Cardiac muscle cell (in vitro differentiated cells and primary cell): ENCODE data around the gene SPON2. TPM values are rescaled to one million over a fixed set of nuclear protein-coding genes. Genes with fewer than 3 reads are reported as not detected.

Experiments used
- DNase-seq, 2 donors: peaks; one replicate each; pipeline versions ENCODE4 v3.0.0 to v3.0.0-alpha.2; 2010 to 2017; ENCODE audit warnings: low read depth in 1 of 2, low spot score in 1 of 2
- H3K27ac ChIP-seq: fragments of 200-600 bp; sonication (generic); 2 replicates; pipeline ENCODE4 v1.5.1; 2016
- H3K27me3 ChIP-seq: fragments of 200-600 bp; sonication (generic); 2 replicates; pipeline ENCODE4 v1.6.0; 2016; ENCODE audit warnings: control low read depth
- H3K36me3 ChIP-seq: fragments of 200-600 bp; sonication (generic); 2 replicates; pipeline ENCODE4 v1.5.1; 2016; ENCODE audit warnings: control low read depth
- H3K4me1 ChIP-seq: fragments of 200-600 bp; sonication (generic); 2 replicates; pipeline ENCODE4 v1.8.1; 2017; ENCODE audit warnings: low read depth, mild to moderate bottlenecking, mixed run types
- H3K4me3 ChIP-seq: fragments of 200-600 bp; sonication (generic); 2 replicates; pipeline ENCODE4 v1.5.1; 2016; ENCODE audit warnings: mild to moderate bottlenecking
- H3K9me3 ChIP-seq: fragments of 200-600 bp; sonication (generic); 2 replicates; pipeline ENCODE4 v1.5.1; 2017; ENCODE audit warnings: low read depth, mild to moderate bottlenecking, control low read depth
- polyA plus RNA-seq: library from polyadenylated mRNA; unstranded; fragments of >200 nt; fragmentation: Nextera tagmentation; extraction: Ambion mirVana; gene quantifications from 2 replicates; pipeline ENCODE4 v1.2.1, GENCODE V29; 2016
- total RNA-seq: library from RNA; depleted of rRNA; stranded (reverse); fragments of >200 nt; gene quantifications from 2 replicates; pipeline ENCODE4 v1.2.3, GENCODE V29; 2016
- TF ChIP-seq, protein P1 (sequence below): IDR thresholded peaks from 2 replicates; pipeline ENCODE4 v1.5.1; 2012; ENCODE audit warnings: low read depth, mild to moderate bottlenecking, low read length

SPON2 gene
- total and polyA plus RNA-seq, 2 experiments from 2014 or later = 0.12 to 0.98 TPM

DNA sequence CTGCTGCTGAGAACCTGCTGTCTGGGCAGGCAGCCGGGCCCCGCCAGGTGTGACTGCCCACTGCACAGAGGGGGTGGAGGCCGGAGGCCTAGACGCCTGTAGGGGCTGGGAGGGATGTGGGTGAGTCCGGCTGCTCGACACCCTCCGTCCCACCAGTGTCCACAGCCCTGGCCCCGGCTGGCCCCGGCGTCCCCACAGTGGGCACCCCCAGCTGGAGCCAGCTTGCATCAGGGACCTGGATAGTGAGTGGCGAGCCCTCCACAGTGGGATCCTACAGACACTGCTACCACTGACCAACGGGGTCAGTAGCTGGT, 34.7 kb upstream of the SPON2 start:
- Histone ChIP-seq H3K4me1 (peaks cover 5% of the 10 kb centered on the region), H3K4me3 (no peak overlapping the region), H3K36me3 (peaks cover 5% of the 10 kb centered on the region), H3K9me3 (no peaks in the 10 kb centered on the region), H3K27ac (no peak overlapping the region), H3K27me3 (no peaks in the 10 kb centered on the region)
- TF ChIP-seq, protein P1, sequence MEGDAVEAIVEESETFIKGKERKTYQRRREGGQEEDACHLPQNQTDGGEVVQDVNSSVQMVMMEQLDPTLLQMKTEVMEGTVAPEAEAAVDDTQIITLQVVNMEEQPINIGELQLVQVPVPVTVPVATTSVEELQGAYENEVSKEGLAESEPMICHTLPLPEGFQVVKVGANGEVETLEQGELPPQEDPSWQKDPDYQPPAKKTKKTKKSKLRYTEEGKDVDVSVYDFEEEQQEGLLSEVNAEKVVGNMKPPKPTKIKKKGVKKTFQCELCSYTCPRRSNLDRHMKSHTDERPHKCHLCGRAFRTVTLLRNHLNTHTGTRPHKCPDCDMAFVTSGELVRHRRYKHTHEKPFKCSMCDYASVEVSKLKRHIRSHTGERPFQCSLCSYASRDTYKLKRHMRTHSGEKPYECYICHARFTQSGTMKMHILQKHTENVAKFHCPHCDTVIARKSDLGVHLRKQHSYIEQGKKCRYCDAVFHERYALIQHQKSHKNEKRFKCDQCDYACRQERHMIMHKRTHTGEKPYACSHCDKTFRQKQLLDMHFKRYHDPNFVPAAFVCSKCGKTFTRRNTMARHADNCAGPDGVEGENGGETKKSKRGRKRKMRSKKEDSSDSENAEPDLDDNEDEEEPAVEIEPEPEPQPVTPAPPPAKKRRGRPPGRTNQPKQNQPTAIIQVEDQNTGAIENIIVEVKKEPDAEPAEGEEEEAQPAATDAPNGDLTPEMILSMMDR = no peak
- DNase-seq = no peak

DNA sequence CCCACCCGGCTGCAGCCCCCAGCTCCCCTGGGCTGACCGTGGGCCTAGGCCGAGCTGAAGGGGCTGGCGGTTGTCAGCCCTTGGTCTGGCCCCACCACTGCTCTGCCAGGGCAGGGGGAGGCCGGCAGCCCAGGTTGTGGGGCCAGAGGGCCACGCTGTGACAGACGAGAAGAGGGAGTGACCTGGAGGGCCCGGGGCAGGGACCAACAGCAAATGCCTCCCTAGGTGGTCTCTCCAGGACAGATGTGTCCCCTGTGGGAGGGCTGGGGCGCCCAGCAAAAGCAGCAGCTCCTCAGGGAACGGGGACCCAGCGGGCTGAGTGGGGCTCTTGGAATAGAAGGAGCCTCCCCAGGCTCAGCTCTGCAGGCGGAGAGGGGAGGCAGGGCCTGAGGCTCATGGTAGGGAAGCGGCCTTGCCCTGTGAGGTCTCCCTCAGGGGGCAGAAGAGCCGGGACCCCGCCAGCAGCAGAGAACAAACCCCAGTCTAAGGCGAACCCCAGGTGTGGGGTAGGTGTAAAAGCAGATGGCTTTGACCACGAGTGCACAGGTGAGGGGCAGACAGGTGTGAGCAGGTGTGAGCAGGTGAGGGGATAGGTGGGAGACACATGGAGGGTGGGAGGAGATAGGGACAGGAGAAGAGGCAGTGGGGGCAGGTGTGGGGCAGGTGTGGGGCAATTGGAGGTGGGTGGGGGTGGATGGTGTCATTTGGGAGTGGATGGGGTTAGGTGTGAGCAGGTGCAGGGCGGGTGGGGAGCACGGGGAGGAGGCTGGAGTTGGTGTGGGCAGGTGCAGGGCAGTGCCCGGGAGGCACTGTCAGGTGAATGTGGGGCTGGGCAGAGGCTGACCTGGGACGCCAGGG, 34.1 kb upstream of the SPON2 start:
- Histone ChIP-seq H3K4me1 (peaks cover 5% of the 10 kb centered on the region), H3K27ac (no peak overlapping the region), H3K27me3 (no peaks in the 10 kb centered on the region), H3K9me3 (no peaks in the 10 kb centered on the region), H3K4me3 (no peak overlapping the region), H3K36me3 (peaks cover 2% of the 10 kb centered on the region)
- TF ChIP-seq, protein P1 = no peak
- no peak for DNase-seq

DNA sequence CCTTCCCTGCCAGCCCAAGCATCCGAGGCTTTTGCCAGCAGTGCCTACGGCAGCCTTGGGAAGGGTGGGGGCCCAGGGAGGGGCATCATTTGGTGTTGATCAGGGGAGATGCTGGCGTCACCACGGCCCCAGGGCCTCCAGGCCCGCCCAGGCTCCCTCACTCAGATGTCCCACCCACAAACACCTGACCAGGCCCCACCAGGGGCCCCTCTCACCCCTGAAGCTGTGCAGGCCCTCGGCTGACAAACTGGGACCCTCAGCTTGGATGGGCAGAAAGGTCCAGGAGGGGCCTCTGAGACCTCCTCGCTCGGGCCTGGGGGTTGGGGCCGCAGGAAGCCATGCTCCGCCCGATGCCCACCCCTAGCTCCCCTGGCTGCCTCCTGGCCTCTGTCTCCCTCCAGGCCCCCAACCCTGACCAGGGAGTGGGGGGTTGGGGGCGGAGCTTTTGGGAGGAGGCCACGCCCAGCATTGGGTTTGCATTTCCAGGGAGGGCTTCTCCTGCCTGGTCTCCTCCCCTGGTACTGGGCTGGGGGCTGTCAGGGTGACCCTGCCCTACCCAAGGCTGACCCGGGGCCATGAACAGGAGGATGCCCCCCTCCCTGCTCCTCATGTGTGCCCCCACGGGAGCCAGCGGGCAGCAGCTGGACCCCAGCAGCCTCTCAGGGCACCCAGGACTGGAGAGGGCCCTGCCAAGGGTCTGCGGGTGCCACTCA, 33.4 kb upstream of the SPON2 start:
- H3K4me3 ChIP-seq = no peak overlapping the region
- H3K4me1 ChIP-seq = peaks cover 5% of the 10 kb centered on the region
- H3K27ac ChIP-seq = no peak overlapping the region
- no peaks in the 10 kb centered on the region for H3K36me3 ChIP-seq
- no peaks in the 10 kb centered on the region for H3K27me3 ChIP-seq
- DNase-seq = no peak
- H3K9me3 ChIP-seq = no peaks in the 10 kb centered on the region
- TF ChIP-seq, protein P1 = no peak

DNA sequence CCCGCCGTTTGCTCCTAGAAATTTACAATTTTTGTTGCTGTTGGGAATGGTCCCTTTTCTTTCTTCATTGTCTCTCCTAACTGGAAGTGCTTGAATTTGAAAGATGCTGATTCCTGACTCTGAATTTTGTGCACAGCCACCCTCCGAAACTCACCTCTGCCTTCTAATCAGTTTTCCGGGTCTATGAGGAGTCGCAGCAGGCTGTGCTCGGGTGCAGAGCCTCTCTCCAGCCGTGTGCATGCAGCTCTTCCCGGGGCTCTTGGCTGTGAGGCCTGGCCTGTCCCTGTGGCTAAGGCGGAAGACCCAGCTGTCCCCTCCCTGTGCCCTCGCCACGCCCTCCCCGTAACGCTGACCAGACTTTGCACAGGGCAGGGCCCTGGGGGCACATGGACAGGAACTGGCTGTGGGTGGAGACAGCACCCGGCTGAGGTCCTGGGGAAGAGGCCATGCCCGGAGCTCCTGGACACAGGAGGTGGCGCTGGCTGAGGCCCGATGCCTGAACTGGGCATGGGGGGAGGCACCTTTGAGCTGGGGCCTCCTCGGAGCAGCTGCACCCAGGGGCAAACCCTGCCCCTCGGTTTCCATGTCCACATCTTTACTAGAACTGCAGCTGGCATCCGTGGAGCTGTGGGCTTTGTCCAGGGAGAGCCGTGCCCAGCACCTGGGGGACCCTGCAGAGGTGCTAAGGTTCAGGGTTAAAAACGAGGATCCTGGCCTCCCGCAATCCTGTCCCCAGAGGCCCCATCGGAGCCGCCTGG, 32.6 kb upstream of the SPON2 start:
- H3K27me3 ChIP-seq = no peaks in the 10 kb centered on the region
- H3K36me3 ChIP-seq = no peaks in the 10 kb centered on the region
- H3K4me3 ChIP-seq = no peak overlapping the region
- H3K4me1 ChIP-seq = peaks cover 2% of the 10 kb centered on the region
- DNase-seq = no peak
- TF ChIP-seq, protein P1 = no peak
- H3K27ac ChIP-seq = no peak overlapping the region
- H3K9me3 ChIP-seq = no peaks in the 10 kb centered on the region

DNA sequence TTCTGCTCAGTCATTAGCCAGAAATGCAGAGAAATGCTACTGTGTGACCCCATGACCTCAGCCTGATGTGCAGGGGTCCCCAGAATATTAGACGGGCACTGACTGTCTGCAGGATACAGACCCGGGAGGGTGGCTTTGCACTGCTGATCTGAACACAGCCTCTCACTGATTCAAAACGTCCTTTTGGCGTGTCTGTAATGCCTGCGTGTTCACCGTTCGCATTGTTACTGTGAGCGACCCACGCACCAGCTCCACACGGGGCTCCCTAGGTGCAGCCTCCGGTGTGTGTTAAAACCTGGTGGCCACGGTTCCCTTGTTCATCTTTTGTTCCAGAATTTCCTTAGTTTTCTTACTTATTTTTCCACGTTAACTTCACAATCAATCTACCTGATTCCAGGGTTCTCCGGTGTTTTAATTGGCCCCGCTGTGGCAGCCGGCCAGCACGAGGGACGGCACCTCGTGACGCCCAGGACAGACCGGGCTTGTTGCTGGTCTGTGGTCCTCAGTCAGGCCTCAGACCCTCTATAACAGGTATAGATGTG, 32.0 kb upstream of the SPON2 start:
- TF ChIP-seq, protein P1 = no peak
- no peaks in the 10 kb centered on the region for H3K4me1 ChIP-seq
- no peaks in the 10 kb centered on the region for H3K27me3 ChIP-seq
- H3K9me3 ChIP-seq = no peaks in the 10 kb centered on the region
- no peak overlapping the region for H3K27ac ChIP-seq
- no peak for DNase-seq
- H3K36me3 ChIP-seq = no peaks in the 10 kb centered on the region
- no peak overlapping the region for H3K4me3 ChIP-seq
